Liver (tissue), 9 donors: ENCODE measurements around the gene SV2B. TPM values are rescaled to one million over a fixed set of nuclear protein-coding genes. Genes with fewer than 3 reads are reported as not detected.

Experiments
- DNase-seq: peaks from one replicate; pipeline ENCODE4 v3.0.0-alpha.2; 2017; ENCODE audit warnings: low spot score
- H3K27ac ChIP-seq, 2 donors: one replicate each; pipeline ENCODE4 v1.7.0; 2013; ENCODE audit warnings: inconsistent platforms in 2 of 2, low read length in 2 of 2, control low read depth in 1 of 2, low read depth in 1 of 2, mild to moderate bottlenecking in 1 of 2
- H3K27me3 ChIP-seq, 4 donors: one replicate each; pipeline versions ENCODE4 v1.6.1 to v1.7.0; 2013; ENCODE audit warnings: low read length in 3 of 4, inconsistent platforms in 1 of 4, mild to moderate bottlenecking in 1 of 4, moderate library complexity in 1 of 4; ENCODE audit not compliant: control insufficient read depth in 4 of 4, insufficient read depth in 4 of 4
- H3K36me3 ChIP-seq, 4 donors: one replicate each; pipeline versions ENCODE4 v1.6.1 to v1.7.0; 2013; ENCODE audit warnings: low read length in 3 of 4, mild to moderate bottlenecking in 3 of 4, low read depth in 1 of 4, moderate library complexity in 1 of 4; ENCODE audit not compliant: control insufficient read depth in 4 of 4, insufficient read depth in 3 of 4
- H3K4me1 ChIP-seq, 4 donors: one replicate each; pipeline versions ENCODE4 v1.6.1 to v1.7.0; 2013; ENCODE audit warnings: low read length in 3 of 4, mild to moderate bottlenecking in 3 of 4, moderate library complexity in 1 of 4; ENCODE audit not compliant: control insufficient read depth in 4 of 4, insufficient read depth in 4 of 4
- H3K4me3 ChIP-seq, 3 donors: one replicate each; pipeline versions ENCODE4 v1.6.1 to v1.7.0; 2013; ENCODE audit warnings: low read length in 3 of 3, control low read depth in 1 of 3, low read depth in 1 of 3, mild to moderate bottlenecking in 1 of 3
- H3K9ac ChIP-seq, 2 donors: one replicate each; pipeline ENCODE4 v1.7.0; 2013; ENCODE audit warnings: low read length in 2 of 2, mild to moderate bottlenecking in 2 of 2, moderate library complexity in 2 of 2, control low read depth in 1 of 2, low read depth in 1 of 2
- H3K9me3 ChIP-seq, 4 donors: one replicate each; pipeline versions ENCODE4 v1.6.1 to v1.7.0; 2013; ENCODE audit warnings: low read length in 3 of 4; ENCODE audit not compliant: control insufficient read depth in 4 of 4
- EGR1 ChIP-seq, 2 donors: IDR thresholded peaks; 2 replicates each; pipeline ENCODE4 v1.6.1; 2016 to 2018; ENCODE audit warnings: antibody characterized with exemption in 2 of 2, low read depth in 2 of 2
- FOXA1 ChIP-seq: IDR thresholded peaks from 2 replicates; pipeline ENCODE4 v1.6.1; 2016; ENCODE audit warnings: antibody characterized with exemption
- FOXA2 ChIP-seq: IDR thresholded peaks from 2 replicates; pipeline ENCODE4 v1.6.1; 2016; ENCODE audit warnings: antibody characterized with exemption
- GABPA ChIP-seq, 2 donors: IDR thresholded peaks in 1 of 2; conservative IDR thresholded peaks in 1 of 2; 2 replicates each; pipeline ENCODE4 v1.6.1; 2016; ENCODE audit warnings: antibody characterized with exemption in 2 of 2, mild to moderate bottlenecking in 1 of 2, moderate library complexity in 1 of 2
- HNF4A ChIP-seq, 2 donors: conservative IDR thresholded peaks; 2 replicates each; pipeline ENCODE4 v1.6.1; 2016; ENCODE audit warnings: antibody characterized with exemption in 2 of 2, mild to moderate bottlenecking in 2 of 2
- HNF4G ChIP-seq: IDR thresholded peaks from 2 replicates; pipeline ENCODE4 v1.6.1; 2016; ENCODE audit warnings: antibody characterized with exemption
- JUND ChIP-seq, 2 donors: IDR thresholded peaks; 2 replicates each; pipeline ENCODE4 v1.6.1; 2016; ENCODE audit warnings: antibody characterized with exemption in 2 of 2
- RAD21 ChIP-seq, 2 donors: IDR thresholded peaks; 2 replicates each; pipeline ENCODE4 v1.6.1; 2016; ENCODE audit warnings: antibody characterized with exemption in 2 of 2, mild to moderate bottlenecking in 2 of 2
- RXRA ChIP-seq, 2 donors: IDR thresholded peaks; 2 replicates each; pipeline ENCODE4 v1.6.1; 2017 to 2018; ENCODE audit warnings: antibody characterized with exemption in 2 of 2, mild to moderate bottlenecking in 1 of 2
- SP1 ChIP-seq: IDR thresholded peaks from 2 replicates; pipeline ENCODE4 v1.6.1; 2018; ENCODE audit warnings: antibody characterized with exemption, mild to moderate bottlenecking
- TAF1 ChIP-seq: conservative IDR thresholded peaks from 2 replicates; pipeline ENCODE4 v1.6.1; 2016; ENCODE audit warnings: antibody characterized with exemption, mild to moderate bottlenecking
- YY1 ChIP-seq: IDR thresholded peaks from 2 replicates; pipeline ENCODE4 v1.6.1; 2016; ENCODE audit warnings: antibody characterized with exemption, mild to moderate bottlenecking
- WGBS: extraction: QIAGEN DNeasy Blood & Tissue Kit; methylation state at CpG from one replicate; pipeline ENCODE4 v1.1.7; 2013; 5-methylcytosine and 5-hydroxymethylcytosine counted together
- polyA plus RNA-seq, 2 donors: library from polyadenylated mRNA; stranded (reverse) in 1 of 2; unstranded in 1 of 2; fragments of 200-250 nt in 1 of 2; fragments of >200 nt in 1 of 2; fragmentation: Nextera tagmentation in 1 of 2; extraction: Ambion mirVana in 1 of 2; gene quantifications; one replicate each; pipeline versions ENCODE4 v1.2.1 to v1.2.3, GENCODE V29; 2013 to 2015
- total RNA-seq, 2 donors: library from RNA; depleted of rRNA; stranded (reverse); fragments of >200 nt; gene quantifications; one replicate each; pipeline ENCODE4 v1.2.3, GENCODE V29; 2014
- TF ChIP-seq, protein P1 (sequence below): IDR thresholded peaks from 2 replicates; pipeline ENCODE4 v1.6.1; 2016; ENCODE audit warnings: antibody characterized with exemption
- TF ChIP-seq, protein P2 (sequence below): IDR thresholded peaks from 2 replicates; pipeline ENCODE4 v1.6.1; 2016; ENCODE audit warnings: antibody characterized with exemption
- TF ChIP-seq, protein P3 (sequence below): IDR thresholded peaks from 2 replicates; pipeline ENCODE4 v1.6.1; 2016; ENCODE audit warnings: antibody characterized with exemption, mild to moderate bottlenecking
- TF ChIP-seq, protein P4 (sequence below): fragments of 150-350 bp; IDR thresholded peaks from 2 replicates; pipeline ENCODE4 v1.5.1; 2017; ENCODE audit warnings: improper control_type of control experiment, low read depth, low read length; ENCODE audit not compliant: missing input control
- TF ChIP-seq, protein P5 (sequence below): IDR thresholded peaks from 2 replicates; pipeline ENCODE4 v1.6.1; 2016; ENCODE audit warnings: antibody characterized with exemption
- donor health status: healthy.
- donor health status: healthy.
- donor health status: healthy.
- donor health status: healthy.
- donor health status: healthy.

Gene SV2B
- total and polyA plus RNA-seq, 4 donors = 0.08 to 0.16 (median 0.09) TPM; not detected in 1

DNA sequence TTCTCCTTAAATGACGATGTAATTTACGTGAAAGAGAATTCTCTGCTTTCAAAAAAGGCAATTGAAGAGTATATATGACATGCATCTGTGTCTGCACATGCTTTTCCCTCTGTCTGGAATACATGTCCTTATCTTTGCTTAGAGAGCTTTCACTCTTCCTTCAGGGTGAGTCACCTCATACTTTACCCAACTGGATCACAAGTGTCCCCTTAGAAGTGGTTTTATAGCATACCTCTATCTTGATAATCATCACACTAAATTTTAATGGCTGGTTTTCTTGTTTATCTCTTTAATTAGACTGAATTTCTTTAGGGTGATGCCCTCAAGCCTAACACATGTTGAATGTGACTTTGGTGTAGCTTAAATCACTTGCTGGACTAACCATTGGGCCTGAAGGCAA lies 178.9 kb downstream of the SV2B start:
- no peak overlapping the region for H3K9ac ChIP-seq
- WGBS = 93% methylated on average over 2 of the region's 2 CpGs
- peaks cover 0 to 4% (median 0%) of the 10 kb centered on the region in 4 donors for H3K9me3 ChIP-seq
- H3K27ac ChIP-seq = no peak overlapping the region
- no peaks in the 10 kb centered on the region for H3K4me1 ChIP-seq
- TF ChIP-seq JUND (IDR thresholded peaks at IDR 0.05) = no peak
- TF ChIP-seq, protein P1, sequence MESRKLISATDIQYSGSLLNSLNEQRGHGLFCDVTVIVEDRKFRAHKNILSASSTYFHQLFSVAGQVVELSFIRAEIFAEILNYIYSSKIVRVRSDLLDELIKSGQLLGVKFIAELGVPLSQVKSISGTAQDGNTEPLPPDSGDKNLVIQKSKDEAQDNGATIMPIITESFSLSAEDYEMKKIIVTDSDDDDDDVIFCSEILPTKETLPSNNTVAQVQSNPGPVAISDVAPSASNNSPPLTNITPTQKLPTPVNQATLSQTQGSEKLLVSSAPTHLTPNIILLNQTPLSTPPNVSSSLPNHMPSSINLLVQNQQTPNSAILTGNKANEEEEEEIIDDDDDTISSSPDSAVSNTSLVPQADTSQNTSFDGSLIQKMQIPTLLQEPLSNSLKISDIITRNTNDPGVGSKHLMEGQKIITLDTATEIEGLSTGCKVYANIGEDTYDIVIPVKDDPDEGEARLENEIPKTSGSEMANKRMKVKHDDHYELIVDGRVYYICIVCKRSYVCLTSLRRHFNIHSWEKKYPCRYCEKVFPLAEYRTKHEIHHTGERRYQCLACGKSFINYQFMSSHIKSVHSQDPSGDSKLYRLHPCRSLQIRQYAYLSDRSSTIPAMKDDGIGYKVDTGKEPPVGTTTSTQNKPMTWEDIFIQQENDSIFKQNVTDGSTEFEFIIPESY = no peak
- TF ChIP-seq, protein P2, sequence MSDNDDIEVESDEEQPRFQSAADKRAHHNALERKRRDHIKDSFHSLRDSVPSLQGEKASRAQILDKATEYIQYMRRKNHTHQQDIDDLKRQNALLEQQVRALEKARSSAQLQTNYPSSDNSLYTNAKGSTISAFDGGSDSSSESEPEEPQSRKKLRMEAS = no peak
- TF ChIP-seq HNF4A (conservative IDR thresholded peaks at IDR 0.05) = no peak
- no peak for TF ChIP-seq YY1
- TF ChIP-seq HNF4G = no peak
- TF ChIP-seq, protein P3, sequence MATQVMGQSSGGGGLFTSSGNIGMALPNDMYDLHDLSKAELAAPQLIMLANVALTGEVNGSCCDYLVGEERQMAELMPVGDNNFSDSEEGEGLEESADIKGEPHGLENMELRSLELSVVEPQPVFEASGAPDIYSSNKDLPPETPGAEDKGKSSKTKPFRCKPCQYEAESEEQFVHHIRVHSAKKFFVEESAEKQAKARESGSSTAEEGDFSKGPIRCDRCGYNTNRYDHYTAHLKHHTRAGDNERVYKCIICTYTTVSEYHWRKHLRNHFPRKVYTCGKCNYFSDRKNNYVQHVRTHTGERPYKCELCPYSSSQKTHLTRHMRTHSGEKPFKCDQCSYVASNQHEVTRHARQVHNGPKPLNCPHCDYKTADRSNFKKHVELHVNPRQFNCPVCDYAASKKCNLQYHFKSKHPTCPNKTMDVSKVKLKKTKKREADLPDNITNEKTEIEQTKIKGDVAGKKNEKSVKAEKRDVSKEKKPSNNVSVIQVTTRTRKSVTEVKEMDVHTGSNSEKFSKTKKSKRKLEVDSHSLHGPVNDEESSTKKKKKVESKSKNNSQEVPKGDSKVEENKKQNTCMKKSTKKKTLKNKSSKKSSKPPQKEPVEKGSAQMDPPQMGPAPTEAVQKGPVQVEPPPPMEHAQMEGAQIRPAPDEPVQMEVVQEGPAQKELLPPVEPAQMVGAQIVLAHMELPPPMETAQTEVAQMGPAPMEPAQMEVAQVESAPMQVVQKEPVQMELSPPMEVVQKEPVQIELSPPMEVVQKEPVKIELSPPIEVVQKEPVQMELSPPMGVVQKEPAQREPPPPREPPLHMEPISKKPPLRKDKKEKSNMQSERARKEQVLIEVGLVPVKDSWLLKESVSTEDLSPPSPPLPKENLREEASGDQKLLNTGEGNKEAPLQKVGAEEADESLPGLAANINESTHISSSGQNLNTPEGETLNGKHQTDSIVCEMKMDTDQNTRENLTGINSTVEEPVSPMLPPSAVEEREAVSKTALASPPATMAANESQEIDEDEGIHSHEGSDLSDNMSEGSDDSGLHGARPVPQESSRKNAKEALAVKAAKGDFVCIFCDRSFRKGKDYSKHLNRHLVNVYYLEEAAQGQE = no peak
- no peak for TF ChIP-seq GABPA (IDR thresholded peaks at IDR 0.05 in 1 of 2, conservative IDR thresholded peaks at IDR 0.05 in 1 of 2)
- TF ChIP-seq SP1 = no peak
- TF ChIP-seq, protein P4, sequence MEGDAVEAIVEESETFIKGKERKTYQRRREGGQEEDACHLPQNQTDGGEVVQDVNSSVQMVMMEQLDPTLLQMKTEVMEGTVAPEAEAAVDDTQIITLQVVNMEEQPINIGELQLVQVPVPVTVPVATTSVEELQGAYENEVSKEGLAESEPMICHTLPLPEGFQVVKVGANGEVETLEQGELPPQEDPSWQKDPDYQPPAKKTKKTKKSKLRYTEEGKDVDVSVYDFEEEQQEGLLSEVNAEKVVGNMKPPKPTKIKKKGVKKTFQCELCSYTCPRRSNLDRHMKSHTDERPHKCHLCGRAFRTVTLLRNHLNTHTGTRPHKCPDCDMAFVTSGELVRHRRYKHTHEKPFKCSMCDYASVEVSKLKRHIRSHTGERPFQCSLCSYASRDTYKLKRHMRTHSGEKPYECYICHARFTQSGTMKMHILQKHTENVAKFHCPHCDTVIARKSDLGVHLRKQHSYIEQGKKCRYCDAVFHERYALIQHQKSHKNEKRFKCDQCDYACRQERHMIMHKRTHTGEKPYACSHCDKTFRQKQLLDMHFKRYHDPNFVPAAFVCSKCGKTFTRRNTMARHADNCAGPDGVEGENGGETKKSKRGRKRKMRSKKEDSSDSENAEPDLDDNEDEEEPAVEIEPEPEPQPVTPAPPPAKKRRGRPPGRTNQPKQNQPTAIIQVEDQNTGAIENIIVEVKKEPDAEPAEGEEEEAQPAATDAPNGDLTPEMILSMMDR = no peak
- TF ChIP-seq TAF1 = no peak
- TF ChIP-seq RAD21 (IDR thresholded peaks at IDR 0.05) = no peak
- TF ChIP-seq EGR1 (IDR thresholded peaks at IDR 0.05; ENCODE audit: low read depth in 2 of 2) = no peak
- TF ChIP-seq FOXA2 = no peak
- TF ChIP-seq FOXA1 = no peak
- no peak for TF ChIP-seq RXRA (IDR thresholded peaks at IDR 0.05)
- TF ChIP-seq, protein P5, sequence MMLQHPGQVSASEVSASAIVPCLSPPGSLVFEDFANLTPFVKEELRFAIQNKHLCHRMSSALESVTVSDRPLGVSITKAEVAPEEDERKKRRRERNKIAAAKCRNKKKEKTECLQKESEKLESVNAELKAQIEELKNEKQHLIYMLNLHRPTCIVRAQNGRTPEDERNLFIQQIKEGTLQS = no peak
- no peak for DNase-seq
- H3K4me3 ChIP-seq = no peak overlapping the region
- peaks cover 0 to 3% (median 0%) of the 10 kb centered on the region in 4 donors for H3K27me3 ChIP-seq
- H3K36me3 ChIP-seq = no peaks in the 10 kb centered on the region

DNA sequence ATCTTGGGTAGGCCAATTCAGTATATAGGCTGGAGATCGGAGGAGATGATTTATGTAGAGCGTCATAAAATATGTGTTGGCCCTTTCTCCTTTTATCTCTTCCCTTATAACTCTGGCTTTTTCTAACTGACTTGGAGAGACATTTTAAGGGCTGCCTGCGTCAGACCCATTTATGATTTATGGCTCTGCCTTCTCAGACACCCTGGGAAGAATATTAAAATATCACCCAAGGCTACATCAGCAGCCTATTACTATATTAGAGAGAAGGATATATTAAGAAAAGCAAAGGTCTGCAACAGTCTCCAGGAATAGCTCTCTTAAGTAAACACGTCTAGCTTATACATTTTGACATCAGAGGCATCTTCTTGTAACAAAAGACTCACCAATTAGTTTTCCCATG lies 179.4 kb downstream of the SV2B start:
- H3K27me3 ChIP-seq = peaks cover 0 to 3% (median 0%) of the 10 kb centered on the region in 4 donors
- H3K4me3 ChIP-seq = no peak overlapping the region
- H3K9me3 ChIP-seq = peaks cover 0 to 4% (median 0%) of the 10 kb centered on the region in 4 donors
- no peak for DNase-seq
- H3K4me1 ChIP-seq = no peaks in the 10 kb centered on the region
- 91% methylated on average over 4 of the region's 4 CpGs for WGBS
- no peak overlapping the region for H3K27ac ChIP-seq
- H3K36me3 ChIP-seq = no peaks in the 10 kb centered on the region
- no peak overlapping the region for H3K9ac ChIP-seq
- TF ChIP-seq, protein P4 = no peak
- TF ChIP-seq JUND (IDR thresholded peaks at IDR 0.05) = no peak
- TF ChIP-seq FOXA2 = no peak
- no peak for TF ChIP-seq RXRA (IDR thresholded peaks at IDR 0.05)
